HG02763 (cell line): ENCODE data around the gene TEX10.
"Not testable (repeated sequence)": the region's sequence is repeated elsewhere in the genome, so short reads cannot be mapped to it uniquely, and the experiment has no call there.

Source experiments
- ATAC-seq: cut with Tn5 transposase; IDR thresholded peaks from one replicate; pipeline ENCODE4 v1.9.1; 2021; ENCODE audit warnings: mild to moderate bottlenecking, moderate library complexity; ENCODE audit not compliant: unreplicated experiment

Gene TEX10

DNA sequence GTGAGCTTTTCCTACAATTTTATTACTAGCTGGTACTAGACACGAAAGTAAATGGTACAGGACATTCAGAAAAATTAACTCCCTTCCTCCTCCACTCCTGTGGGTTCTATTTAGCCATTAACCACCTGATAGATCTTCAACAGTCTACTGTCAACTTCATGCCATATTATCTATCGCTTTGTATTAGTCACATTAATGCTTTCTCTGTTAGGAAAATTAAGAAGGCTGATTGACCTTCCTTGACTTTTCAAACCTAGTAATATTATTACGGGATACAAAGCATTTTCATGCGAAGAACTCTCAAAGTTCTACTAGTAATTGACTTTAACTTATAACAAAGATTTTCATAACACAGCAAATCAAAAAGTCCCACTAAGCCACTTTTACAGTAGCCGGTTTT lies 1.2 kb downstream of the TEX10 start:
- no peak for ATAC-seq

DNA sequence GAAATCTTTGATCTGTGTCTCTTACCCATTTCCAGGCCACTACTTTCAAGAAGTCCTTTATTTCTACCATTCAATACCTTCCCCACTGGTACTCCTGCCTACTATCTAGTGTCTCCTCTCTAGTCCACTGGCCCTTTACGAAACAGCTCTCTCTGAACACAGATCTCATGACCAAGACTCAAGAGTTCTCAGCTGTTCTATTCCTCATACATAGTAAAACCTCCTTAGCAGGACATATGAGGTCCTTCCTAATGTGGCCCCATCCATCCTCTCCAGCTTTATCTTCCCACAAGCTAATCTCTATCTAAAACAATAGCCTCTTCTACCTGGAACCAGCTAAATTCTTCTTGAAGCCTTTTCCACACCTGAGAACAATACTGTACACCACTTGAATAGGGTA lies 2.6 kb downstream of the TEX10 start:
- ATAC-seq, result no peak

DNA sequence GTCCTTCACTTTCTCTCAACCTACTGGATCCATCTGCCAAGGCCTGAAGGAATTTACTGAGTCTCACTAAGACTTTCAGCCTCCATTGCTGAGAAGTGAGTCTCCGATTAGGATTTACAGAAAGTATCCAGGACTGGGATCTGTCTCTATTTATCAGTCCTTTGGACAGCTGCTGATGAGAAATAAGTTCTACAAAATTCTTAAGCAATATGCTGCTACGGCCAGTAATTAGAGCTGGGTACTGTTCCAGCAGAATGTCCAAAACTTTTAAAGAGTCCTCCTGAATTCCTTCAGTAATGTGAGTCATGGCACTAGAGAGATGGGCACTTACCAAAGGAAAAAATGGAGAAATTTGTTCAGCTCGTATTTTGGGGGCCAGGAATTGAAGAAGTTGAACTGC lies 5.9 kb downstream of the TEX10 start:
- ATAC-seq, result no peak

DNA sequence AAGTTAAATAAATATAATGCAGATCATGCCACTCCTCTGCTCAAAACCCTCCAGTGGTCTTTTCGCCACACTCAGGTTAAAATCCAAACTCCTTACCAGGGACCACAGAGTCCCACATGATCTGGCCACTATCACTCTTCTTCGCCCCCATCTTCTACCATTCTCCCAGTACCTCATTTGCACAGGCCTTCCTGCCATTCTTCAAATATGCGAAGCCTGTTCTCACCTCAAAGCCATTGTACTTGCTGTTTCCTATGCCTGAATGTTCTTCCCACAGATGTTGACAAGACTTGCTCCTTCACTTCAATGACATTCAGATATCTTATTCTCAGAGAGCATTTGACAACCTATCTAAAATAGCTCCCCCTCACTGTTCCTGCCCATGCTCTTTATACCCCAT lies 10.9 kb downstream of the TEX10 start:
- ATAC-seq, result no peak

GRCh38 chr9:100340224-100340623 lies 12.5 kb downstream of the TEX10 start:
- ATAC-seq, result no peak

- ATAC-seq, result not testable (repeated sequence)
These were observed 14.0 kb downstream of the TEX10 start for GRCh38 chr9:100338736-100339135.

GRCh38 chr9:100324594-100325200 lies 28.0 kb downstream of the TEX10 start:
- ATAC-seq, result no peak

- no peak for ATAC-seq
These were observed 29.7 kb downstream of the TEX10 start for GRCh38 chr9:100322954-100323536.

DNA sequence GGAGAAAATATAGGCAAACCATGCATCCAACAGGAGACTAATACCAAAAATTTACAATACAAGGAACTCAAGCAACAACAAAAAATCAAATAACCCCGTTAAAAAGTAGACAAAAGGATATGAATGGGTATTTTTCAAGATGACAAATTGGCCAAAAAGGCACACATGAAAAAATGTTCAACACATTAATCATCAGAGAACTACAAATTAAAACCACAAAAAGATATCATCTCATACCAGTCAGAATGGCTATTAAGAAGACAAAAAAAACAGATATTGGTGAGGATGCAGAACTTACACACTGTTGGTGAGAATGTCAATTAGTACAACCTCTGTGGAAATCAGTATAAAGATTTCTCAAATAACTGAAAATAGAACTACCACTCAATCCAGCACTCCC lies 35.0 kb downstream of the TEX10 start:
- no peak for ATAC-seq

DNA sequence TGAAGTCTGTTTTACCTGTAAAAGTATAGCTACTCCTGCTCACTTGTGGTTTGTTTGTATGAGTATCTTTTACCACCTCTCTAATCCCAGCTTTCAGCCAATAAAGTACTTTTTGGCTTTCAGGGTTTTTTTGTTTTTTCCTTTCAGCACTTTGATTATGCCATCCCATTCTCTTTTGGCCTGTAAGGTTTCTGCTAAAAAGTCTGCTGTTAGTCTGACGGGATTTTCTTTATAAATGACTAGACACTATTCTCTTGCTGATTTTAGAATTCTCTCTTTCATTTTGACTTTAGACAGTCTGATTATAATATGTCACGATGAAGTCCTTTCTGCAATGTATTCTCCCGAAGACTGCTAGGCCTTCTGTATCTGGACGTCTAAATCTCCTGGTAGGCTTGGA lies 37.2 kb downstream of the TEX10 start:
- no peak for ATAC-seq

GRCh38 chr9:100309992-100310391 lies 42.8 kb downstream of the TEX10 start:
- no peak for ATAC-seq

DNA sequence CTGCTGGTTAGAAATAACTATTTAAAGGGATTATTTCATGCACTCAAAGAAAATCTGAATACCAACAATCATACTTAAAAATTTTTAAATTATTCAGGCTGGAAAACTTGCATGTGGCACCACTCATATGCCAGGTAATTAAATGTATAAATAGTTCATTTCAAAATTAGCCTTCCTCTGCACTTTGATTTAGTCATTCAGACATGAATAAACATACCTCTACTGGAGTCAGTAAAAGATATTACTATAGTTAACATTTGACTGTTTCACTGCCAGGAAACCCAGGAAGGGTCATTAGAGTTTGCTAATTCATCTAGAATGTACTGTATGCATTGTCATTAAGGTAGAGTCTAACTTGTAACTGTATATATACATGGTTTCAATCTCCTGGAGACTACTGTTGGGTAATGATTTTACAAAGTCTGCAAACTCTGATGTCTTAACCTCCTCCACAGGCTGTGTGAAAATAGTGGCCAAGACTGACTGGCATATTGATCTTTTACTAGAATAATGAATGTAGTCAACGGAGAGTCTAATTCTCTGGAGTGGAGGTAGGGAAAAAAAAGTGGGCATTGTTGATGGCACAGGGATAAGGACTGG lies 43.7 kb downstream of the TEX10 start:
- ATAC-seq, result no peak

DNA sequence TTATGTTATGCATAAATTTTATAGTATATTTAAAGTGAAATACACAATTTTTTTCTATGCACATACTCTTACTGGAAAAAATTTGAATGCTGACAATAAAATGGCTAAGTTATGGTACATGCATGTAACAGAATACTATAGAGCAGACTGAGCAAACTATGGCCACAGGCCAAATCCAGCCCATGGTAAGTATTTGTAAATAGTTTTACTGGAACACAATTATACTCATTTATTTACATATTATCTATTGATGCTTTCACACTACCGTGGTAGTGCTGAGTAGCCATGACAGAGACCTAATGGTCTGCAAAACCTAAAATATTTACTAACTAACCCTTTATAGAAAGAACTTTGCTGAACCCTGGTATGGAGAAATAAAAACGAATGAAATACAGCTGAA lies 45.7 kb downstream of the TEX10 start:
- ATAC-seq, result no peak

DNA sequence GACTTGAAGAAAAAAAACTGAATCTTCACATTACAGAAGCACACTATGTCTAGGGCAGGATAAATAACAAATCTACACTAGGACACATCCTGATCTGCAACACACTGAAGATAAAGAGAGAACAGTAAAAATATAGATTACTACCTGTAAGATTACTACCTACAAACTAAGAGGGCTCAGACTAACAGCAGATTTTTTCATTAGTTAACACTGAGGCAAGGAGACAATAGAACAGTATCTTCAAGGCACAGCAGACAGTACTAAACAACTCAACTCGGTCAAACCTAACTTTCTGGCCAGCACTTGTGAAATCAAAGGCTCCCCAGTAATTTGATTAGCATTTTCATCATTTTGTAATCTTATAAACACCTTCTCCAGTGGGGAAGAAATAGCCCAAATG lies 46.5 kb downstream of the TEX10 start:
- no peak for ATAC-seq

DNA sequence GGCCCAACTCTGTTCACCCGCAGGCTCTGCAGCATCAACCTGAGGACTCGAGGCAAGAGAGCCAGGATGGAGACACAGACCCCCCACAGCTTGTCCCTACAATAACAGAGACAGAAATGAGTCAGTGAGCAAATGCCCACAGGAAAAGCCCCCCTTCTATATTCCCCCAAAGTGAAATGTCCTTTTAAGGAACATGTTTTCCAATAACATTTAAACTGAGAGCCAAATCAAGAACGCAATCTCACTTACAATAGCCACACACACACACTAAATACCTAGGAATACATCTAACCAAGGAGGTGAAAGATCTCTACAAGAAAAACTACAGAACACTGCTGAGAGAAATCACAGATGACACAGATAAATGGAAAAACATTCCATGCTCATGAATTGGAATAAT lies 49.0 kb downstream of the TEX10 start:
- ATAC-seq, result no peak

GRCh38 chr9:100298378-100298777 lies 54.4 kb downstream of the TEX10 start:
- ATAC-seq, result no peak

DNA sequence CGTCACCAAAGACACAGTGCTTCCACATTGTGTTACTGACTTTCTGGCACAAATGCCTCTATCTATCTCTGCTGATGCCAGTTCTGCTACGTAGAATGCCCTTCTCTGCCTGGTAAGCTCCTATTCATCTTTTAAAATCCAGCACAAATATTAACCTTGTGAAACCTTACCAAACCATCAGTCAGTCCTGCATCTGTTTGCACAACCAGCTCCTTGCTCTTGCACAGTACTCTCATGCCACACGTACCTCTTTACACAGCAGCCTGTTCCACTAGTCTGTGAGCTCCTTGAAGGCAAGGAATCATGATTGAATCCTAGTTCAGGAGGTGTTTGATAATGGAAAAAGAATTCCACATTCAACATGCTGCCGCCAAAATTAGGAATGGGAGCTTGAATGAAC lies 56.3 kb downstream of the TEX10 start:
- ATAC-seq, result no peak

DNA sequence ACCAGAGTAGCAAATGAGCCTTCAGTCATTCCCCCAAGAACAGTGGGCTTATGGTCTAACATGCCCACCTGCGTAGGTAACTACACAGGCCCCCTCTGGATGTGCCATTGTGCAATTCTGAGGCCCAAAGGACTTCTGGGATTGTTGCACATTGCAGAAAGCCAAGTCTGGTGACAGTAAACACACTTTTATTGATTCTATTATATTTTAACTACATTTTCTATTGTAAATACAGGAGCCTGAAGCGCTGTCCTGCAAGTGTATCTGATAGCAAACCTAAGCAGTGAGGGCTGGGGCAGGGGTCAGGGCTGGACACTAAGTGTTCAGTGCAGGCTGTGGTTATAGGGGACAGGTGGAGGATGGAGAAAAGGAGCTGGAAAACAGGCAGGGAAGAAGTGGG lies 57.5 kb downstream of the TEX10 start:
- no peak for ATAC-seq

- ATAC-seq, result no peak
These were observed 57.9 kb downstream of the TEX10 start for GRCh38 chr9:100294806-100295205.

- ATAC-seq, result no peak
These were observed 58.4 kb downstream of the TEX10 start for GRCh38 chr9:100294341-100294740.

- no peak for ATAC-seq
These were observed 60.3 kb downstream of the TEX10 start for GRCh38 chr9:100292414-100292813.

GRCh38 chr9:100290714-100291113 lies 62.0 kb downstream of the TEX10 start:
- ATAC-seq, result no peak

DNA sequence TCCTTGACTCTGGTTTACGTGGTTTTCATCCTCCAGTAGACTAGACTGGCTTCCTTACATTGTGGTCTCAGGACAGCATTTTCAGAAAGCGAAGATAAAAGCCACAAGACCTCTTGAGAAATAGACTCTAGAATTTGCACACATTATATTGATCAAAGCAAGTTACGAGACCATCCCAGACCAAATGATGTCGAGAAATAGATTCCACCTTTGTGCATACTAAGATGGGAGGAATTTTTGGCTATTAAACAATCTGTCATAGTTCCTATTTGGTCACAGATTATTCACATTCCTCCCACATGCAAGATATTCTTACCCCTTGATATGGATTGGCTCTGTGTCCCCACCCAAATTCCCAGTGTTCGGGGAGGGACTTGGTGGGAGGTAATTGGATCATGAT lies 65.6 kb downstream of the TEX10 start:
- ATAC-seq, result no peak
